H1 (cell line): ENCODE measurements around the gene POMT2. TPM values are rescaled to one million over a fixed set of nuclear protein-coding genes. Genes with fewer than 3 reads are reported as not detected.

Experiments
- HDAC6 ChIP-seq: IDR thresholded peaks from one replicate; pipeline ENCODE4 v1.7.1; 2012; ENCODE audit warnings: low read depth, mild to moderate bottlenecking, inconsistent platforms, low read length, moderate library complexity
- JUN ChIP-seq: IDR thresholded peaks from 2 replicates; pipeline ENCODE4 v1.6.1; 2011; ENCODE audit warnings: low read depth, mild to moderate bottlenecking, improper control_type of control experiment, low read length
- JUND ChIP-seq: IDR thresholded peaks from 2 replicates; pipeline ENCODE4 v1.6.1; 2011; ENCODE audit warnings: mild to moderate bottlenecking, improper control_type of control experiment, low read length
- ZNF274 ChIP-seq: IDR thresholded peaks from 2 replicates; pipeline ENCODE4 v1.7.0; 2012; ENCODE audit warnings: low read length, borderline replicate concordance; ENCODE audit errors: extremely low read depth
- polyA plus RNA-seq, 7 experiments: library from polyadenylated mRNA; depleted of rRNA in 3 of 7; stranded (reverse) in 5 of 7; unstranded in 2 of 7; fragments of >200 nt in 5 of 7; fragments of 200-250 nt in 2 of 7; gene quantifications; 1 replicate in 5 of 7; 2 replicates in 1 of 7; 4 replicates in 1 of 7; pipeline versions ENCODE4 v1.2.1 to v1.2.3, GENCODE V29; 2011 to 2013; ENCODE audit warnings: missing spikeins in 2 of 7, mixed read lengths in 2 of 7
- total RNA-seq: library from RNA; stranded (reverse); fragmentation: NEBNext Ultra II Directional; extraction: Animal tissue kit (Norgen Biotek cat#: 25700); gene quantifications from 2 replicates; pipeline ENCODE4 v1.2.1, GENCODE V29; 2021
- TF ChIP-seq, protein P1 (sequence below): fragments of 300-600 bp; sonication (generic); IDR thresholded peaks from 2 replicates; pipeline ENCODE4 v1.7.1; 2012; ENCODE audit warnings: low read length, moderate library complexity, mild to moderate bottlenecking, inconsistent platforms; ENCODE audit not compliant: insufficient replicate concordance

The POMT2 gene
- total and polyA plus RNA-seq, 2 of the 8 experiments (the other 6 are each of a cell fraction or from before 2014, with no cell fraction given), result 20.8 to 44.9 TPM

DNA sequence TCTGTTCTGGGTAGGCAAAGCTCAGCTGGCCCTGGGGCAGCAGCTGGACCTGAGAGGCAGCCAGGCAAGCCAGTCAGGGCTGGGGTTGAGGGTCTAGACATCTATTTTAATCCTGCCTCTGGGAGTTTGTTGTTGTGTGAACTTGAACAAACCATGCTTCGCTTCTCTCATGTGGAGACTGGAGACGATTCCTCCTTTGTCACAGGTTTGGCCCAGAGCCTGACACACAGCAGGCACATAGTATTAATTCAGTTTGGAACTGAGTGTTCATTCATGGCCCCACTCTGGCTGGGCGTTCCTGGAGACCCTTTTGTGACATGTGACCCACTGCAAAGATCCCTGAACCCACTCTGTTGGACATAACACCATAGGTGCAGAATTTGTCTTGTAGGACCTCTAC is 89.0 kb downstream of the POMT2 start (continued):
- TF ChIP-seq, protein P1, sequence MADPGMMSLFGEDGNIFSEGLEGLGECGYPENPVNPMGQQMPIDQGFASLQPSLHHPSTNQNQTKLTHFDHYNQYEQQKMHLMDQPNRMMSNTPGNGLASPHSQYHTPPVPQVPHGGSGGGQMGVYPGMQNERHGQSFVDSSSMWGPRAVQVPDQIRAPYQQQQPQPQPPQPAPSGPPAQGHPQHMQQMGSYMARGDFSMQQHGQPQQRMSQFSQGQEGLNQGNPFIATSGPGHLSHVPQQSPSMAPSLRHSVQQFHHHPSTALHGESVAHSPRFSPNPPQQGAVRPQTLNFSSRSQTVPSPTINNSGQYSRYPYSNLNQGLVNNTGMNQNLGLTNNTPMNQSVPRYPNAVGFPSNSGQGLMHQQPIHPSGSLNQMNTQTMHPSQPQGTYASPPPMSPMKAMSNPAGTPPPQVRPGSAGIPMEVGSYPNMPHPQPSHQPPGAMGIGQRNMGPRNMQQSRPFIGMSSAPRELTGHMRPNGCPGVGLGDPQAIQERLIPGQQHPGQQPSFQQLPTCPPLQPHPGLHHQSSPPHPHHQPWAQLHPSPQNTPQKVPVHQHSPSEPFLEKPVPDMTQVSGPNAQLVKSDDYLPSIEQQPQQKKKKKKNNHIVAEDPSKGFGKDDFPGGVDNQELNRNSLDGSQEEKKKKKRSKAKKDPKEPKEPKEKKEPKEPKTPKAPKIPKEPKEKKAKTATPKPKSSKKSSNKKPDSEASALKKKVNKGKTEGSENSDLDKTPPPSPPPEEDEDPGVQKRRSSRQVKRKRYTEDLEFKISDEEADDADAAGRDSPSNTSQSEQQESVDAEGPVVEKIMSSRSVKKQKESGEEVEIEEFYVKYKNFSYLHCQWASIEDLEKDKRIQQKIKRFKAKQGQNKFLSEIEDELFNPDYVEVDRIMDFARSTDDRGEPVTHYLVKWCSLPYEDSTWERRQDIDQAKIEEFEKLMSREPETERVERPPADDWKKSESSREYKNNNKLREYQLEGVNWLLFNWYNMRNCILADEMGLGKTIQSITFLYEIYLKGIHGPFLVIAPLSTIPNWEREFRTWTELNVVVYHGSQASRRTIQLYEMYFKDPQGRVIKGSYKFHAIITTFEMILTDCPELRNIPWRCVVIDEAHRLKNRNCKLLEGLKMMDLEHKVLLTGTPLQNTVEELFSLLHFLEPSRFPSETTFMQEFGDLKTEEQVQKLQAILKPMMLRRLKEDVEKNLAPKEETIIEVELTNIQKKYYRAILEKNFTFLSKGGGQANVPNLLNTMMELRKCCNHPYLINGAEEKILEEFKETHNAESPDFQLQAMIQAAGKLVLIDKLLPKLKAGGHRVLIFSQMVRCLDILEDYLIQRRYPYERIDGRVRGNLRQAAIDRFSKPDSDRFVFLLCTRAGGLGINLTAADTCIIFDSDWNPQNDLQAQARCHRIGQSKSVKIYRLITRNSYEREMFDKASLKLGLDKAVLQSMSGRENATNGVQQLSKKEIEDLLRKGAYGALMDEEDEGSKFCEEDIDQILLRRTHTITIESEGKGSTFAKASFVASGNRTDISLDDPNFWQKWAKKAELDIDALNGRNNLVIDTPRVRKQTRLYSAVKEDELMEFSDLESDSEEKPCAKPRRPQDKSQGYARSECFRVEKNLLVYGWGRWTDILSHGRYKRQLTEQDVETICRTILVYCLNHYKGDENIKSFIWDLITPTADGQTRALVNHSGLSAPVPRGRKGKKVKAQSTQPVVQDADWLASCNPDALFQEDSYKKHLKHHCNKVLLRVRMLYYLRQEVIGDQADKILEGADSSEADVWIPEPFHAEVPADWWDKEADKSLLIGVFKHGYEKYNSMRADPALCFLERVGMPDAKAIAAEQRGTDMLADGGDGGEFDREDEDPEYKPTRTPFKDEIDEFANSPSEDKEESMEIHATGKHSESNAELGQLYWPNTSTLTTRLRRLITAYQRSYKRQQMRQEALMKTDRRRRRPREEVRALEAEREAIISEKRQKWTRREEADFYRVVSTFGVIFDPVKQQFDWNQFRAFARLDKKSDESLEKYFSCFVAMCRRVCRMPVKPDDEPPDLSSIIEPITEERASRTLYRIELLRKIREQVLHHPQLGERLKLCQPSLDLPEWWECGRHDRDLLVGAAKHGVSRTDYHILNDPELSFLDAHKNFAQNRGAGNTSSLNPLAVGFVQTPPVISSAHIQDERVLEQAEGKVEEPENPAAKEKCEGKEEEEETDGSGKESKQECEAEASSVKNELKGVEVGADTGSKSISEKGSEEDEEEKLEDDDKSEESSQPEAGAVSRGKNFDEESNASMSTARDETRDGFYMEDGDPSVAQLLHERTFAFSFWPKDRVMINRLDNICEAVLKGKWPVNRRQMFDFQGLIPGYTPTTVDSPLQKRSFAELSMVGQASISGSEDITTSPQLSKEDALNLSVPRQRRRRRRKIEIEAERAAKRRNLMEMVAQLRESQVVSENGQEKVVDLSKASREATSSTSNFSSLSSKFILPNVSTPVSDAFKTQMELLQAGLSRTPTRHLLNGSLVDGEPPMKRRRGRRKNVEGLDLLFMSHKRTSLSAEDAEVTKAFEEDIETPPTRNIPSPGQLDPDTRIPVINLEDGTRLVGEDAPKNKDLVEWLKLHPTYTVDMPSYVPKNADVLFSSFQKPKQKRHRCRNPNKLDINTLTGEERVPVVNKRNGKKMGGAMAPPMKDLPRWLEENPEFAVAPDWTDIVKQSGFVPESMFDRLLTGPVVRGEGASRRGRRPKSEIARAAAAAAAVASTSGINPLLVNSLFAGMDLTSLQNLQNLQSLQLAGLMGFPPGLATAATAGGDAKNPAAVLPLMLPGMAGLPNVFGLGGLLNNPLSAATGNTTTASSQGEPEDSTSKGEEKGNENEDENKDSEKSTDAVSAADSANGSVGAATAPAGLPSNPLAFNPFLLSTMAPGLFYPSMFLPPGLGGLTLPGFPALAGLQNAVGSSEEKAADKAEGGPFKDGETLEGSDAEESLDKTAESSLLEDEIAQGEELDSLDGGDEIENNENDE, result no peak
- no peak for TF ChIP-seq ZNF274
- TF ChIP-seq HDAC6, result no peak
- TF ChIP-seq JUND, result no peak
- no peak for TF ChIP-seq JUN
